Mesenchymal stem cell (in vitro differentiated cells and primary cell): ENCODE measurements around the gene BABAM2.

Experiments used
- DNase-seq: peaks from one replicate; pipeline ENCODE4 v3.0.0-alpha.2; 2013
- H2AFZ ChIP-seq: one replicate; pipeline ENCODE4 v1.6.1; 2013; ENCODE audit warnings: low read depth, mild to moderate bottlenecking, control low read depth, inconsistent platforms, low read length, moderate library complexity
- H2AK5ac ChIP-seq: 2 replicates; pipeline ENCODE4 v1.6.1; 2013; ENCODE audit warnings: low read length, moderate library complexity, mild to moderate bottlenecking, inconsistent platforms; ENCODE audit not compliant: severe bottlenecking
- H2BK120ac ChIP-seq: one replicate; pipeline ENCODE4 v1.6.1; 2013; ENCODE audit warnings: low read depth, mild to moderate bottlenecking, inconsistent platforms, low read length, moderate library complexity
- H2BK12ac ChIP-seq, 2 experiments: one replicate each; pipeline ENCODE4 v1.6.1; 2013; ENCODE audit warnings: inconsistent platforms in 2 of 2, low read length in 2 of 2, mild to moderate bottlenecking in 2 of 2, moderate library complexity in 2 of 2, control low read depth in 1 of 2
- H2BK15ac ChIP-seq: one replicate; pipeline ENCODE4 v1.6.1; 2013; ENCODE audit warnings: mild to moderate bottlenecking, low read depth, inconsistent platforms; ENCODE audit not compliant: poor library complexity, severe bottlenecking
- H2BK5ac ChIP-seq: 2 replicates; pipeline ENCODE4 v1.6.1; 2013; ENCODE audit warnings: low read depth, mild to moderate bottlenecking, low read length, control low read depth, inconsistent platforms; ENCODE audit not compliant: poor library complexity, severe bottlenecking
- H3K14ac ChIP-seq, 2 experiments: one replicate each; pipeline ENCODE4 v1.6.1; 2013; ENCODE audit warnings: inconsistent platforms in 2 of 2, low read length in 2 of 2, control low read depth in 1 of 2, mild to moderate bottlenecking in 1 of 2, moderate library complexity in 1 of 2
- H3K18ac ChIP-seq, 2 experiments: one replicate each; pipeline ENCODE4 v1.6.1; 2013; ENCODE audit warnings: inconsistent platforms in 2 of 2, low read length in 2 of 2, control low read depth in 1 of 2, low read depth in 1 of 2, mild to moderate bottlenecking in 1 of 2
- H3K23ac ChIP-seq, 2 experiments: one replicate each; pipeline ENCODE4 v1.6.1; 2013; ENCODE audit warnings: inconsistent platforms in 2 of 2, low read length in 2 of 2, mild to moderate bottlenecking in 2 of 2, moderate library complexity in 2 of 2, control low read depth in 1 of 2
- H3K27ac ChIP-seq: 2 replicates; pipeline ENCODE4 v1.5.1; 2013; ENCODE audit warnings: mild to moderate bottlenecking, moderate library complexity, low read length, control low read depth, inconsistent platforms; ENCODE audit not compliant: poor library complexity, severe bottlenecking
- H3K27me3 ChIP-seq, 2 experiments: 2 replicates each; pipeline versions ENCODE4 v1.6.1 to v1.7.0; 2013; ENCODE audit warnings: low read length in 2 of 2, mild to moderate bottlenecking in 2 of 2, moderate library complexity in 2 of 2, control low read depth in 1 of 2, inconsistent platforms in 1 of 2; ENCODE audit not compliant: control insufficient read depth in 1 of 2, insufficient read depth in 1 of 2
- H3K36me3 ChIP-seq, 2 experiments: 2 replicates each; pipeline versions ENCODE4 v1.6.1 to v1.7.0; 2013; ENCODE audit warnings: low read length in 2 of 2, control low read depth in 1 of 2, inconsistent platforms in 1 of 2, low read depth in 1 of 2, mild to moderate bottlenecking in 1 of 2; ENCODE audit not compliant: insufficient read depth in 2 of 2, control insufficient read depth in 1 of 2
- H3K4ac ChIP-seq, 2 experiments: one replicate each; pipeline ENCODE4 v1.6.1; 2013; ENCODE audit warnings: inconsistent platforms in 2 of 2, low read length in 2 of 2, mild to moderate bottlenecking in 2 of 2, moderate library complexity in 2 of 2, control low read depth in 1 of 2, low read depth in 1 of 2
- H3K4me1 ChIP-seq: 2 replicates; pipeline ENCODE4 v1.6.1; 2013; ENCODE audit warnings: low read depth, low read length, control low read depth; ENCODE audit not compliant: control insufficient read depth, insufficient read depth
- H3K4me2 ChIP-seq: 2 replicates; pipeline ENCODE4 v1.6.1; 2013; ENCODE audit warnings: low read length, mild to moderate bottlenecking, inconsistent platforms; ENCODE audit not compliant: poor library complexity, severe bottlenecking
- H3K4me3 ChIP-seq, 2 experiments: 2 replicates each; pipeline versions ENCODE4 v1.5.1 to v1.7.0; 2013; ENCODE audit warnings: low read length in 2 of 2, mild to moderate bottlenecking in 2 of 2, control low read depth in 1 of 2, low read depth in 1 of 2; ENCODE audit not compliant: insufficient read depth in 1 of 2
- H3K79me1 ChIP-seq: replicated peaks from 2 replicates; pipeline ENCODE4 v1.6.1; 2013; ENCODE audit warnings: mild to moderate bottlenecking, control low read depth, low read length, inconsistent platforms; ENCODE audit not compliant: poor library complexity, severe bottlenecking
- H3K9ac ChIP-seq: 2 replicates; pipeline ENCODE4 v1.7.0; 2013; ENCODE audit warnings: mild to moderate bottlenecking, low read length, moderate library complexity
- H3K9me3 ChIP-seq: 2 replicates; pipeline ENCODE4 v1.7.0; 2013; ENCODE audit warnings: mild to moderate bottlenecking, low read length; ENCODE audit not compliant: control insufficient read depth
- H4K8ac ChIP-seq: one replicate; pipeline ENCODE4 v1.6.1; 2013; ENCODE audit warnings: inconsistent platforms, mild to moderate bottlenecking, low read length, moderate library complexity
- H4K91ac ChIP-seq: one replicate; pipeline ENCODE4 v1.6.1; 2013; ENCODE audit warnings: mild to moderate bottlenecking, low read length, inconsistent platforms
- WGBS: methylation state at CpG from one replicate; pipeline ENCODE4 v1.1.7; 2013; ENCODE audit warnings: mixed read lengths; 5-methylcytosine and 5-hydroxymethylcytosine counted together

Gene BABAM2

GRCh38 chr2:28035816-28036215 lies 145.3 kb downstream of the BABAM2 start:
- Histone ChIP-seq H3K4me2 (no peak overlapping the region), H3K79me1 (peaks cover 2% of the 10 kb centered on the region), H3K4me1 (peaks cover 1% of the 10 kb centered on the region), H2AFZ (no peak overlapping the region), H3K14ac (no peak overlapping the region), H2BK12ac (no peak overlapping the region), H4K8ac (no peak overlapping the region), H2AK5ac (no peak overlapping the region), H3K9ac (no peak overlapping the region), H3K27ac (no peak overlapping the region), H2BK15ac (no peak overlapping the region), H3K36me3 (peaks cover 0 to 6% of the 10 kb centered on the region in 2 experiments), H2BK120ac (no peak overlapping the region), H3K9me3 (no peaks in the 10 kb centered on the region), H3K18ac (peak overlapping the region in 1 of 2 experiments; percentile 21), H3K27me3 (no peaks in the 10 kb centered on the region), H3K23ac (no peak overlapping the region), H2BK5ac (no peak overlapping the region), H3K4me3 (no peak overlapping the region), H4K91ac (no peak overlapping the region), H3K4ac (no peak overlapping the region)
- 96% methylated on average over 4 of the region's 4 CpGs for WGBS
- no peak for DNase-seq

GRCh38 chr2:28036307-28036706 lies 145.8 kb downstream of the BABAM2 start:
- Histone ChIP-seq H3K4me1 (peaks cover 1% of the 10 kb centered on the region), H2BK5ac (no peak overlapping the region), H3K23ac (no peak overlapping the region), H2AFZ (no peak overlapping the region), H2BK120ac (no peak overlapping the region), H3K27me3 (no peaks in the 10 kb centered on the region), H3K4ac (no peak overlapping the region), H3K4me3 (no peak overlapping the region), H2BK15ac (no peak overlapping the region), H3K14ac (no peak overlapping the region), H4K8ac (no peak overlapping the region), H3K36me3 (peaks cover 0 to 6% of the 10 kb centered on the region in 2 experiments), H3K18ac (no peak overlapping the region), H3K79me1 (peaks cover 2% of the 10 kb centered on the region), H3K9ac (no peak overlapping the region), H3K9me3 (no peaks in the 10 kb centered on the region), H3K27ac (no peak overlapping the region), H4K91ac (no peak overlapping the region), H2AK5ac (no peak overlapping the region), H3K4me2 (no peak overlapping the region), H2BK12ac (no peak overlapping the region)
- no CpG with 5 or more reads among the region's 1 CpG for WGBS
- DNase-seq, result no peak

GRCh38 chr2:28038722-28039121 lies 148.2 kb downstream of the BABAM2 start:
- H2BK15ac ChIP-seq, result no peak overlapping the region
- H3K27me3 ChIP-seq, result no peaks in the 10 kb centered on the region
- H3K27ac ChIP-seq, result no peak overlapping the region
- no peak overlapping the region for H3K18ac ChIP-seq
- H3K14ac ChIP-seq, result no peak overlapping the region
- peaks cover 0 to 6% of the 10 kb centered on the region in 2 experiments for H3K36me3 ChIP-seq
- H3K4me3 ChIP-seq, result no peak overlapping the region
- no peak overlapping the region for H2BK120ac ChIP-seq
- H2AK5ac ChIP-seq, result no peak overlapping the region
- peaks cover 2% of the 10 kb centered on the region for H3K79me1 ChIP-seq
- H4K91ac ChIP-seq, result no peak overlapping the region
- H3K4ac ChIP-seq, result no peak overlapping the region
- H4K8ac ChIP-seq, result no peak overlapping the region
- no peak overlapping the region for H2AFZ ChIP-seq
- H2BK5ac ChIP-seq, result no peak overlapping the region
- H2BK12ac ChIP-seq, result no peak overlapping the region
- no peaks in the 10 kb centered on the region for H3K9me3 ChIP-seq
- no peak overlapping the region for H3K9ac ChIP-seq
- H3K4me2 ChIP-seq, result no peak overlapping the region
- peaks cover 1% of the 10 kb centered on the region for H3K4me1 ChIP-seq
- WGBS, result 80% methylated on average over 1 of the region's 1 CpG
- H3K23ac ChIP-seq, result no peak overlapping the region
- DNase-seq, result no peak

- peaks cover 3% of the 10 kb centered on the region for H3K79me1 ChIP-seq
- no peak overlapping the region for H3K23ac ChIP-seq
- no peak overlapping the region for H3K4ac ChIP-seq
- H3K27ac ChIP-seq, result no peak overlapping the region
- no peak overlapping the region for H3K18ac ChIP-seq
- H2BK15ac ChIP-seq, result no peak overlapping the region
- no peak overlapping the region for H2AK5ac ChIP-seq
- H2BK12ac ChIP-seq, result no peak overlapping the region
- no peak for DNase-seq
- no peak overlapping the region for H3K4me3 ChIP-seq
- no peak overlapping the region for H4K8ac ChIP-seq
- WGBS, result 96% methylated on average over 5 of the region's 8 CpGs
- no peaks in the 10 kb centered on the region for H3K27me3 ChIP-seq
- no peak overlapping the region for H2BK5ac ChIP-seq
- H3K9me3 ChIP-seq, result no peaks in the 10 kb centered on the region
- H2BK120ac ChIP-seq, result no peak overlapping the region
- H3K9ac ChIP-seq, result no peak overlapping the region
- H4K91ac ChIP-seq, result no peak overlapping the region
- no peak overlapping the region for H3K14ac ChIP-seq
- H2AFZ ChIP-seq, result no peak overlapping the region
- peaks cover 0 to 6% of the 10 kb centered on the region in 2 experiments for H3K36me3 ChIP-seq
- peaks cover 1% of the 10 kb centered on the region for H3K4me1 ChIP-seq
- no peak overlapping the region for H3K4me2 ChIP-seq
These were observed 155.3 kb downstream of the BABAM2 start for GRCh38 chr2:28045676-28046351.
